MM.1S (cell line): ENCODE data around the gene SLC2A11.

ENCODE experiments used
- CTCF ChIP-seq: fragments of 300-600 bp; sonication (generic); IDR thresholded peaks from 2 replicates; pipeline ENCODE4 v1.5.1; 2016; ENCODE audit warnings: antibody characterized with exemption, low read length, mixed read lengths
- EZH2 ChIP-seq: fragments of 300-600 bp; sonication (generic); optimal IDR thresholded peaks from 2 replicates; pipeline ENCODE3; 2017; ENCODE audit warnings: low read depth, mild to moderate bottlenecking, antibody characterized with exemption, low read length, mixed read lengths

DNA sequence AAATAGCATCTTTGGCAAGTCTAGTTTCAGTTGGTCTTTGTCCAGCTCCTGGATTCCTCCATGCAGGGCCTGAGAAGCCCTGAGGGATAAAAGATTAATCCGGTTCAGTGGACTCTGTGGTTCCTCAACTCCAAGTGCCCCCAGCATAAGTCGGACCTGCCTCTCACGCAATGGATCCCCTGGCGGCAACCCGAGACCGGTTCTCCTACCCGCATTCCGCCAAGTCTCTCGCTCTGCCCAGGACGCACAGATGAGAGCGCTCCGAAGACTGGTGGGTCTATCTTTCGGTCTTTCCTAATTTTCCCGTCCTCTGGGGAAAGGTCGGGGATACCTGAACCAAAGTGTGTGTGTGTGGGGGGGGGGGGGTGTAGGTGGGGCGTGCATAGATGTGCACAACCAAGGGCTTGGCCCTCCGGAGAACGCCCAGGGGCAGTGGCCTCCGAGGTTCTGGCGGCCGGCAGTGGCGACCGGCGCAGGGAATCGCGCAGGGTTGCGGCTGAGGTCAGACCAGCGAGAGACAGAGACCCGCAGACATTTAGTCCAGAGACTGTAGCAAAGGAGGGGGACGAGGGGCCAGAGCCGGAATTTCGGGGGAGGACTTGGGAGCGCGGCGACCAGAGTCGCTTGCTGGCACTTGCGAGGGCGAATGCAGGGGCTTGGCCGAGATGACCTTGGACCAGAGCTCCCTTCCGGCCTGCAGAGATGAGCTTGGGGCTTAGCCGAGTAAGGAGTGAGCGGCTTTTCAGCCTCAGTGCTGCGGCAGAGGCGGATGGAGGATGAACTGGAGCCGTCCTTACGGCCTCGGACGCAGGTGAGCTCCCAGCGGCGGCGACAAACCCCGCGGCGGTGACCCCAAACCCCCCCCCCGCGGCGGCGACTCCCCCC lies 712 bp upstream of the SLC2A11 start:
- no peak for TF ChIP-seq EZH2
- TF ChIP-seq CTCF = peak; percentile 33
